HG03095 (cell line): Measurements from ENCODE around the gene LPGAT1.
"Not testable (repeated sequence)": the region's sequence is repeated elsewhere in the genome, so short reads cannot be mapped to it uniquely, and the experiment has no call there.

Source experiments
- ATAC-seq: cut with Tn5 transposase; IDR thresholded peaks from one replicate; pipeline ENCODE4 v1.9.1; 2021; ENCODE audit warnings: moderate library complexity; ENCODE audit not compliant: unreplicated experiment

The LPGAT1 gene

GRCh38 chr1:211735208-211736170 is 95.1 kb downstream of the LPGAT1 start:
- no peak for ATAC-seq

- ATAC-seq = no peak
These were observed 95.8 kb downstream of the LPGAT1 start for GRCh38 chr1:211734791-211735190.

DNA sequence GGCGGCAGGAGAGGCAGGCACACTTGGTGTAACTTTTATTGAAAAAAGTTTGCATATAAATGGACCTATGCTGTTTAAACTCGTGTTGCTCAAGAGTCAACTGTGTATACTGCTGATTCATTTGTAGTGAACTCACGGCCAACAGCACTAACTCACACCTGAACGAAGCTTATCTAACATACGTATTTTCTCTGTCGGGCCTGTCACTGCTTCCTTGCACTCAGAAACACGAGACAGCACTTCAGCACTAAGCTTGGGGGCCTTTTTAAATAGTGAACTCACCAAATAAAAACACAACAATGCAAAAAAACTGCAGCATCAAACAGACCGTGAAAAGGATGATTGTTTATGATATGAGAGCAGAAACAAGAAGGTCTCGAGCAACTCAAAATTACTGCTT is 96.2 kb downstream of the LPGAT1 start:
- ATAC-seq = no peak

- ATAC-seq = peak; percentile 65
These were observed 98.1 kb downstream of the LPGAT1 start for GRCh38 chr1:211732293-211732980.

DNA sequence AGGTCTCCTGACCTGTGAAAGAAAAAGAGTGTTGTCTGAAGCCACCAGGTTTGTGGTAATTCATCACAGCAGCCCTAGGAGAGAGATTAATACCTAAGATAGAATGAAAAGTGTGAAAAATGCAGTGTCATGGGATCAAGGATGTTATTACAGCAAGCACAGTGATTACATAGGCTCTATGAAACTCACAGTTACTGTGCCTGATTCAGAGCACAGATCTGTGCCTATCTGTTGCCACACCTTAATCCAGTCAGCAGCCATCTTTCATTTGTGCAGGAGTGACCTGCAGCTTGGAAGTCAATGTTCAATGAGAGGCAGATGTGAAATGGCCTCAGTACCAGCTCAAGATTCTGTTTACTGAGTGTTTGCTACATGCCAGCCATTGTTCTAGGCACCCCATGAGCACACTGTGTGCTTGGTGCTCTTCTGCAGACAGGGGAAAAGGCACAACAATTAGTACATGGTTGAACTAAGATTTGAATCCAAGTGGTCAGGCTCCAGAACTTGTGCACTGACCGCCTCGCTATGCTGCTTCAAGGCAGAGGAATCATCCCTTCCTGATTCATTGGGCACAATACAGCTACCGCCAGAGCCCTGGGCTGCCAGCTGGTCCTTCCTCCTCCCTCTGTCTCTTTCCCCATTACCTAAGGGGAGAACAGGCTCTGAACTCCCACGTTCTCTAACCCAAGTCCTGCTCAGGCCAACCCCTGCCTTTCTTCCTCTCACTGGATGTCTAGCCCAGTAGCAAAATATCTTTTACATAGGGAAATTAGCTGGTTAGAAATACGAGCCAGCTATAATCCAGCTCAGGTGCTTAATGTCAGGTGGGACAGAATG is 98.9 kb downstream of the LPGAT1 start:
- ATAC-seq = no peak

DNA sequence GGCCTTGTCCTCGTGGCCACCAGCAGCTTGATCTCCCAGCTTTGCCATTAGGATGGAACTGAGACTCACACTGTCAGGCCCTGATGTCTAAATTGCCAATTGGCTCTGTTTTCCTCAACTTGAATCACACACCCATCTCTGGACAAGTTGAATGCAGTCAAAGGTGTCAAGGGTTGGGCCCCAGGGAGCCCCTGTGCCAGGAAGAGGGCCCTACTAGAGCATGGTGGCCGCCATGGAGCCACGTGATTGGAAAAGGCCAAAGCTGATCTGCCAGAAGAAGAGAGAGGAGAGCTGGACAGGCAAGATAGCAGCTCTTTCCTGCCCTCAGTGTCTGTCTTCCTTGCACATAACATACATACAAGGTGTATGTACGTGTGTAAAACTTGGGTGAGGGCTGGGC is 100.2 kb downstream of the LPGAT1 start:
- no peak for ATAC-seq

DNA sequence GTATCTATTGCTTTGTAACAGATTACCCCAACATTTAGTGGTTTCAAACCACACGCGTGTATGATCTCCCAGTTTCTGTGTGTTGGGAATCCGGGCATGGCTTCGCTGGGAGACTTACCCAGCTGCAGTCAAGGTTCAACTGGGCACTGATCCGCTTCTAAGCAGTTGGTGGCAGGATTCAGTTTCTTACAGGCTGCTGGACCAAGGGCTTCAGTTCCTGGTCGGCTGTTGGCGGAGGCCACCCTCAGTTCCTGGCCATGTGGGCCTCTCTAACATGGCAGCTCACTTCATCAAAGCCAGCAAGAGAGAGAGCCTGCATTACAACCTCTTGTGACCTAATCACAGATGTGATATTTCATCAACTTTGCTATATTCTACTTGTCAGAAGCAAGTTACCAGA is 101.3 kb downstream of the LPGAT1 start:
- ATAC-seq = no peak

DNA sequence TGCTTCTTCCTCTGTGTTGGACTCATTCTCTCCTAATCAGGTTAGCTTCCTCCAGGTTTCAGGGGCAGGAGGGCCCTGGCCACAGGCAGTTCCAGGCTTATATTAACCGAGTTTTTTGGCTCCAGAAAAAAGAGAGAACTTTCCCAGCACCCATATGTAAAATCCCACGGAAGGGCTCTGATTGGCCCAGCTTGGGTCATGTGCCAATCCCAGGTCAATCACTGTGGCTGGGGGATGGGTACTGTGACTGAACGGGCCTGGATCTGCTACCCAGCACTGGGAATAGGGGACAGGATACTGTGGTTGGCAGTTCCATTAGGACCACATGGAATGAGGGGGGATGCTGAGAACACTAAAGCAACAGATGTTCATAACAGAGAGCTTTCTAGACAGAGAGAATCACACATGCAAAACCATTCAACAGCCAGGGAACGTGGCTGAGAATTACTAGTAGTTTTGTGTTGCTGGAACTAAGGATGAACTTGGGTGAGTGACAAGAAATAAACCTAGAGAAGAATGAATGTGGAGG is 104.0 kb downstream of the LPGAT1 start:
- ATAC-seq = no peak

DNA sequence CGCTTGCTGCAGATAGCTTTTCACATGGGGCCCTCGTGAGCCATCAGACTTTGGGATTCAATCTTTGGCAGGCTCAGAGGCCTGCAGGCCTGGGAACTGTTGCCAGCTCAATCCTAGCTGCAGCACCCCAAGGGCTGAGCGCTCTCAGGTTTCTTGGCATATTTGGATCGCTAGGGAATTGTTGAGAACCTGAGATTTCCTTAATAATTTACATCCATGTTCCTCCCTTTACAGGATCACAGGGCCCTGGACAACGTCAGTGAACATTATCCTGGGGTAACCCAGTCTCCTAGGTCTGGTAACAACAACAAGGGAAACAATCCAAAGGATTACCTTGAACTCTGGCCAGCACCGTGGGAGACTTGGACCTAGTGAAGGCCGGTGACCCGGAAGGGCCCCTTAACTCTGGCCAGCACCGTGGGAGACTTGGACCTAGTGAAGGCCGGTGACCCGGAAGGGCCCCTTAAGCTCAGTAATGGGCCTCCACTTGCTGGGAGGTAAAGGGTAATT is 105.8 kb downstream of the LPGAT1 start:
- no peak for ATAC-seq

DNA sequence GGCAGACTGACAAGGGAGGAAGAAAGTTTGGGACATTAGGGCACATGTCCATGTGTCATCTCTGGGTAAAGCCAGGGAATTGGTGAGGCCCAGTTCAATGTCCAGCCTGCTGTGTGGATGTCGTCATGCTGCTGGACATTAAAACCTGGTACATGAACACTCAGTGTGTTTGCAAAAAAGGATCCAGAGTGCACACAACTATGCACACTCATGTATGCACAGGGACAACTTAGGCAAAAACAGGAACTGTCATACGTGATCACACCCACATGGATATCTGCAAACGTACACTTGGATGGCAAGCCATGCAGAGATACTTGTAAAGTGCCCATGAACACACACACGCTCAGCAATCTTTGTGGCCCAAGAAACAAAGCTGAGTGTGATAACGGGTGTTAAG is 107.3 kb downstream of the LPGAT1 start:
- no peak for ATAC-seq

DNA sequence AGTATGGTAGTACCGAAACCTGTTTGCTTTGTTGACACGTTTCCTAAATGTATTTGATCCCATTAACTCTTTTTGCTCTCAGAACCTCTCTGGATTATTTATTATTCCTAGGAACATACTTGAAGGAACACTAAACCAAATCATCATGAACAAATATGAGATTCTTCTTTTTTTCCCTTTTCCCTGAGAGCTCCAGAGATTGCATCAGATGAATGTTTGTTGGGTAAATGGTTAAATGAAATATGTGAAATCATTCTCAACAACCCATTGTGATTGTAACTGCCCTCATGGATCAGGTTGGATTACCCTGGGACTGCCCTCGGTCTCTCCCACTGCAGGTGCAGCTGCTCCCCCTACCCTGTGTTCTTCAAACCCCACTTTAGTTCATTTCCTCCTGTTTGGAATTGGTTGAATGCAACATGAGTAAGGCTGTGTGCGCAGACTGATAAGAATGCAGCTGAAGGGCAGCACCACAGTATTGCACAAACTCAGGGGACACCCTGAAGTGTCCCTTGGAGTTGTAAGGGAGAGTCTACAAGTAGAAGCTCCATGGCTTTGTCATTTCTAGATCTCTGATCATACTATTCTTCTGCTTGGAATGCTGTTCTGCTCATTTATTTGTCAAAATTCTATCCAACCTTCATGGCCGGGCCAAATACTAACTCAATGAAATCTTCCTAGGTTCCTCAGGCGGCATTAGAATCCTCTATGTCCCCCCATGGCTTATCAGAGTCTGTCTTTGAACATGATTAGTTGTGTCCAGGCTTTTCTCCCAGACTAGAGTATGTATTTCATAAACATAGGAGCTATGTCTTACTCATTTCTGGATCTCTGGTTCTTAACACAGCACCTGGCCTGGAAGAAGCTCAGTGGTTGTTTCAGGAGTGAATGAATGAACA is 108.0 kb downstream of the LPGAT1 start:
- no peak for ATAC-seq

DNA sequence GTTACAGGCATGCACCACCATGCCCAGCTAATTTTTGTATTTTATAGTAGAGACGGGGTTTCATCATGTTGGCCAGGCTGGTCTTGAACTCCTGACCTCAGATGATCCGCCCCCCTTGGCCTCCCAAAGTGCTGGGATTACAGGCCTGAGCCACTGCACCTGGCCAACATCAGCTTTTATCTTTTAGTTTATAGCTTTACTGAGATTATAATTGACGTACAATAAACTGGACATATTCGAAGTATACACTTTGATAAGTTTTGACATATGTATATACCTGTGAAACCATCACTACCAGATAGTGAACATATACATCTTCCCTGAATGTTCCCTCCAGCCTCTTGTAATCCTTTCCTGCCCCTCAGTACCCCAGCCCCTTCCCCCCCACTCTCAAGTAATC is 114.0 kb downstream of the LPGAT1 start:
- not testable (repeated sequence) for ATAC-seq

DNA sequence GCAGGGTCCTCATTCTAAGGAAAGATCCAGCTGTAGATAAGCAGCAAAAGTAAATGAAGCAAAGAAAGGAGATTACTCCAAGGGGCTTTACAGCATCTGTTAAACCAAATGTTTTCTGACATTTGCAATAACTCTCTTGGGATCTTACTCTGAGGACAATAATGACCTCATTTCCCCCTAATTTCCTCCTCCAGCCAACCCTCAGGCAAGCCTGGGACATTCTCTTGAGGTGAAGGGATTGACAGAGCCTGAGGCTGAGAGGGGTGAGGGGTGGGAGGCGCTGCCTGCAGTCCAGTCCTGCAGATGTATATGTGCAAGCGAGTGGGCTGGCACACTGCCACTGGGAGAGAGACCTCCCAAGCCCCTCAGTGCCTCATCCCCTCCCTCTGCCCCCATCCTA is 114.6 kb downstream of the LPGAT1 start:
- ATAC-seq = no peak

DNA sequence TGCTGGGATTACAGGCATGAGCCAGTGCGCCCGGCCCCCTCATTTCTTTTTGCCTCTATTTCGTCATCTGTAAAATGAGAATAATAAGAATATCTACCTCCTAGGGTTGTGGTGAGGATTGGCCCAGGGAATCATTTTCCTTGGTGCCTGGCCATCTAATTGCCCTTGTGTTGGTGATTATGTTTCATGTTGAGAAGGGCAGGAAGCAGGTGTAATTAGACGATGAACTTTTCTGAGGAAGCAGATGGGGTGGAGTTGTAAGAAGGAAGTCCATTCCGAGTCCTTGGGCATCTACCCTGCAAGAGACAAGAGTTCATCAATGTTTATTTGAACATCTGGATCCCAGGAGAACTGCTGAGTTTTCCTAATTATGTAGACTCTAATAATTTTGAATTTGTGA is 116.4 kb downstream of the LPGAT1 start:
- no peak for ATAC-seq

- no peak for ATAC-seq
These were observed 117.3 kb downstream of the LPGAT1 start for GRCh38 chr1:211713231-211713630.

- no peak for ATAC-seq
These were observed 119.3 kb downstream of the LPGAT1 start for GRCh38 chr1:211711315-211711705.

DNA sequence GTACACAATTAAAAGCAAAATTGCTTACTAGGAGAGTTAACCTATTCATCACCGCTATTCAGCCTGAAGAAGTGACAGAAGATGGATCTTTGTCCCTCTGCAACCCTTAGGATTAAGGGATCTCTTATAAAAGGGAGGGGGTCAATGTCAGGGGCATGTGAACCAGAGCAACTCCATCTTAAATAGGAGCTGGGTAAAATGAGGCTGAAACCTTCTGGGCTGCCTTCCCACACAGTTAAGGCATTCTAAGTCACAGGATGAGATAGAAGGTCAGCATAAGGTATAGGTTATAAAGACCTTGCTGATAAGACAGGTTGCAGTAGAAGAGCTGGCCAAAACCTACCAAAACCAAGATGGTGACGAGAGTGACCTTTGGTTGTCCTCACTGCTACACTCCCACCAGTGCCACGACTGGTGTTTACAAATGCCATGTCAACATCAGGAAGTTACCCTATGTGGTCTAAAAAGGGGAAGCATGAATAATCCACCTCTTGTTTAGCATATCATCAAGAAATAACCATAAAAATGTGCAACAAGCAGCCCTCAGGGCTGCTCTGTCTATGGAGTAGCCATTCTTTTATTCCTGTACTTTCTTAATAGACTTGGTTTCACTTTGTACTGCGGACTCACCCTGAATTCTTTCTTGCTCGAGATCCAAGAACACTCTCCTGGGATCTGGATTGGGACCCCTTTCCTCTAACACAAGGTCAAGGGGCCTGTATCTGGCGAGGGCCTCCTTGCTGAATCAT is 119.8 kb downstream of the LPGAT1 start:
- no peak for ATAC-seq

DNA sequence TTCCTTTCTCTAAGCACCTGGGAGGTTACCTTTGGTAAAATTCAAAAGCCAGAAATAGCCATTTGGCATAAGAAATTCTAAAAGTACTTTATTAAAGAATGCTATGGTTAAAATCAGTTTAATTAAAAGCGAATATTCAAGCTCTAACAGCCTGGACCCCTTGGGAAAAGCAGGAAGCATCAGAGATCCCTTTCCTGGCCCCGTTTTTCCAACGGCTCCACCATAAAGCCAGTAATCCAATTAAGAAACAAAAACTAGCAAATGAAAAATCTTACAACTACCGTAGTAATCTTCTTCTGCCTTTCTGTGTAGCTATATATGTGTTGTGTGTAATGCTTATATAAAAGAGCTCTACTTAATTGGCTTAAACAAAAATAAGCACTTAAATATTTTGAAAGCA is 121.6 kb downstream of the LPGAT1 start:
- no peak for ATAC-seq

- ATAC-seq = no peak
These were observed 122.6 kb downstream of the LPGAT1 start for GRCh38 chr1:211708006-211708405.
